Measurements from ENCODE around the gene FAM240A.

DNA sequence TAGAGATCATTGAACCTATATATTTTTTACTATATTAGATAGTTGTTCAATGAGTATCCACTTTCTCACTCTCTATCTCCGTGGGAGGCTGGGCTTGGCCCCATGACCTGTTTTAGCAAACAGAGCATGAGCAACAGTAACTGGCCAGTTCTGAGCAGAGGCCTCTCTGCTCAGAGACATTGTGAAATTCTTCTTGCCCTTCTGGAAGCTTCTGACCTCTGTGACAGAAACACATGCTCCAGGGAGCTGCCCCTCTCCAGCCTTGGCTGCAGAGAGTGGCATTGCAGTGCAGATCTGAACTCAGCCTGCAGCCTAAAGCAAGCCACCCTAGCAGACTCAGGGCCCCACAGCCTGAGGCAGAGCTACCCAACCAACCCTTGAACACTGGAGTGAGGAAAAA, 20.5 kb downstream of the FAM240A start:
- peak in 1 of 5 experiments; percentile 14 for TF ChIP-seq CTCF (IDR thresholded peaks at IDR 0.05)
- TF ChIP-seq EP300 (IDR thresholded peaks at IDR 0.05): no peak

All from tibial nerve (tissue), 4 donors.